H1 (cell line): ENCODE results near the gene TMEM106A. TPM values are rescaled to one million over a fixed set of nuclear protein-coding genes. Genes with fewer than 3 reads are reported as not detected.

Experiments
- CTCF ChIA-PET: fragments of 300-600 bp; sonication (Branson Sonifier 250); formaldehyde crosslinking; loops from one replicate; lab custom pipeline; 2021; ENCODE audit not compliant: partially characterized antibody; lab: Charles Lee
- POLR2A ChIA-PET: fragments of 300-600 bp; sonication (Branson Sonifier 250); formaldehyde crosslinking; loops from one replicate; lab custom pipeline; 2021; ENCODE audit warnings: inconsistent platforms; ENCODE audit not compliant: partially characterized antibody; lab: Charles Lee
- DNase-seq, 2 experiments: peaks; one replicate each; pipeline versions ENCODE4 v3.0.0 to v3.0.0-alpha.2; 2010 to 2022; ENCODE audit warnings: low spot score in 2 of 2, low read depth in 1 of 2, mixed read lengths in 1 of 2
- FAIRE-seq: peaks from 2 replicates; lab custom pipeline; 2011; peaks lifted over from hg19 to GRCh38; lab: Jason Lieb, UNC
- H2AFZ ChIP-seq: 2 replicates; pipeline ENCODE4 v1.8.1; 2012; ENCODE audit warnings: low read length, inconsistent platforms
- H2AK5ac ChIP-seq: 2 replicates; pipeline ENCODE4 v1.6.1; 2013; ENCODE audit warnings: low read depth, low read length
- H2BK120ac ChIP-seq: replicated peaks from 2 replicates; pipeline ENCODE3; 2013; ENCODE audit warnings: low read depth, low read length, inconsistent platforms
- H2BK12ac ChIP-seq: 2 replicates; pipeline ENCODE4 v1.6.1; 2013; ENCODE audit warnings: low read depth, low read length
- H2BK15ac ChIP-seq: 2 replicates; pipeline ENCODE4 v1.6.1; 2013; ENCODE audit warnings: low read length
- H2BK20ac ChIP-seq: 2 replicates; pipeline ENCODE4 v1.6.1; 2013; ENCODE audit warnings: low read length
- H2BK5ac ChIP-seq: 2 replicates; pipeline ENCODE4 v1.6.1; 2013; ENCODE audit warnings: low read depth, low read length
- H3K14ac ChIP-seq: 2 replicates; pipeline ENCODE4 v1.6.1; 2013; ENCODE audit warnings: inconsistent platforms; ENCODE audit not compliant: insufficient read length
- H3K18ac ChIP-seq: 2 replicates; pipeline ENCODE4 v1.6.1; 2013; ENCODE audit warnings: low read length; ENCODE audit errors: extremely low read depth
- H3K23ac ChIP-seq: 2 replicates; pipeline ENCODE4 v1.6.1; 2013; ENCODE audit warnings: inconsistent platforms; ENCODE audit not compliant: insufficient read length
- H3K23me2 ChIP-seq: 2 replicates; pipeline ENCODE4 v1.6.1; 2013; ENCODE audit warnings: low read depth, low read length
- H3K27ac ChIP-seq: 2 replicates; pipeline ENCODE4 v1.6.1; 2011; ENCODE audit warnings: low read depth, low read length, inconsistent platforms
- H3K27me3 ChIP-seq, 4 experiments: replicated peaks in 1 of 4; 1 replicate in 1 of 4; 2 replicates in 3 of 4; pipeline versions ENCODE4 v1.6.1 to v1.8.1; 2011 to 2013; ENCODE audit warnings: low read length in 3 of 4, mild to moderate bottlenecking in 3 of 4, inconsistent platforms in 2 of 4, mixed read lengths in 2 of 4, moderate library complexity in 1 of 4; ENCODE audit not compliant: control insufficient read depth in 3 of 4, insufficient read depth in 3 of 4; ENCODE audit errors: extremely low read depth in 1 of 4
- H3K36me3 ChIP-seq, 4 experiments: 2 replicates each; pipeline versions ENCODE4 v1.6.1 to v1.8.1; 2011 to 2013; ENCODE audit warnings: mild to moderate bottlenecking in 4 of 4, low read length in 3 of 4, moderate library complexity in 2 of 4, control low read depth in 1 of 4, inconsistent platforms in 1 of 4; ENCODE audit not compliant: insufficient read depth in 4 of 4, control insufficient read depth in 2 of 4
- H3K4ac ChIP-seq: replicated peaks from 2 replicates; pipeline ENCODE3; 2013; ENCODE audit warnings: low read length, low read depth, mixed read lengths, inconsistent platforms; ENCODE audit not compliant: insufficient read length
- H3K4me1 ChIP-seq, 4 experiments: replicated peaks in 1 of 4; 1 replicate in 1 of 4; 2 replicates in 3 of 4; pipeline versions ENCODE4 v1.6.1 to v1.8.1; 2011 to 2013; ENCODE audit warnings: low read length in 3 of 4, inconsistent platforms in 2 of 4, mixed read lengths in 1 of 4; ENCODE audit not compliant: insufficient read depth in 4 of 4, control insufficient read depth in 3 of 4
- H3K4me2 ChIP-seq, 2 experiments: 2 replicates each; pipeline versions ENCODE4 v1.6.1 to v1.8.1; 2011 to 2013; ENCODE audit warnings: low read depth in 2 of 2, low read length in 2 of 2, control low read depth in 1 of 2, inconsistent platforms in 1 of 2, mild to moderate bottlenecking in 1 of 2; ENCODE audit not compliant: insufficient read depth in 1 of 2
- H3K4me3 ChIP-seq, 4 experiments: fragments of 200-600, 300-600 bp in 1 of 4; sonication (generic), shearing (Covaris generic), sonication (Bioruptor Twin) in 1 of 4; 2 replicates each; pipeline versions ENCODE4 v1.5.1 to v1.8.1; 2011 to 2016; ENCODE audit warnings: low read length in 4 of 4, low read depth in 3 of 4, control low read depth in 2 of 4, inconsistent platforms in 2 of 4, mild to moderate bottlenecking in 2 of 4, mixed read lengths in 1 of 4, moderate library complexity in 1 of 4; ENCODE audit not compliant: insufficient read depth in 2 of 4; ENCODE audit errors: extremely low read depth in 1 of 4
- H3K56ac ChIP-seq: replicated peaks from 2 replicates; pipeline ENCODE3; 2013; ENCODE audit warnings: low read depth, mild to moderate bottlenecking, mixed read lengths, low read length, inconsistent platforms; ENCODE audit not compliant: insufficient read length
- H3K79me1 ChIP-seq: 2 replicates; pipeline ENCODE4 v1.6.1; 2013; ENCODE audit warnings: low read depth, low read length, control low read depth
- H3K79me2 ChIP-seq, 2 experiments: 2 replicates each; pipeline versions ENCODE4 v1.6.1 to v1.8.1; 2012 to 2013; ENCODE audit warnings: low read length in 2 of 2, mild to moderate bottlenecking in 2 of 2, inconsistent platforms in 1 of 2; ENCODE audit not compliant: insufficient read depth in 2 of 2, control insufficient read depth in 1 of 2
- H3K9ac ChIP-seq, 4 experiments: replicated peaks in 1 of 4; 1 replicate in 1 of 4; 2 replicates in 3 of 4; pipeline versions ENCODE4 v1.6.1 to v1.8.1; 2011 to 2013; ENCODE audit warnings: low read depth in 3 of 4, low read length in 3 of 4, control low read depth in 2 of 4, mild to moderate bottlenecking in 2 of 4, moderate library complexity in 2 of 4, inconsistent platforms in 1 of 4; ENCODE audit errors: extremely low read depth in 1 of 4
- H3K9me3 ChIP-seq, 2 experiments: 2 replicates each; pipeline versions ENCODE4 v1.6.1 to v1.8.1; 2012 to 2013; ENCODE audit warnings: mild to moderate bottlenecking in 2 of 2, moderate library complexity in 2 of 2, control low read depth in 1 of 2, inconsistent platforms in 1 of 2, low read depth in 1 of 2, low read length in 1 of 2, mixed read lengths in 1 of 2; ENCODE audit not compliant: insufficient read depth in 2 of 2
- H4K20me1 ChIP-seq, 2 experiments: replicated peaks in 1 of 2; 2 replicates each; pipeline versions ENCODE3 to v1.8.1; 2011 to 2013; ENCODE audit warnings: inconsistent platforms in 2 of 2, low read length in 2 of 2, mild to moderate bottlenecking in 1 of 2; ENCODE audit not compliant: insufficient read depth in 2 of 2, control insufficient read depth in 1 of 2
- H4K5ac ChIP-seq: 2 replicates; pipeline ENCODE4 v1.6.1; 2013; ENCODE audit warnings: low read length, low read depth, mixed read lengths, inconsistent platforms; ENCODE audit not compliant: insufficient read length
- H4K8ac ChIP-seq: 2 replicates; pipeline ENCODE4 v1.8.0; 2013; ENCODE audit warnings: mild to moderate bottlenecking, moderate library complexity, low read length, inconsistent platforms; ENCODE audit not compliant: insufficient read depth; ENCODE audit errors: extremely low read depth
- H4K91ac ChIP-seq: replicated peaks from 2 replicates; pipeline ENCODE3; 2013; ENCODE audit warnings: low read length, mixed read lengths, inconsistent platforms; ENCODE audit not compliant: insufficient read length
- BCL11A ChIP-seq, 2 experiments: IDR thresholded peaks; one replicate each; pipeline ENCODE4 v1.6.1; 2011; ENCODE audit warnings: low read depth in 2 of 2, low read length in 2 of 2, mild to moderate bottlenecking in 2 of 2
- BRCA1 ChIP-seq: IDR thresholded peaks from 2 replicates; pipeline ENCODE4 v1.6.1; 2012; ENCODE audit warnings: low read depth, low read length, improper control_type of control experiment
- MAX ChIP-seq: IDR thresholded peaks from 2 replicates; pipeline ENCODE4 v1.6.1; 2012; ENCODE audit warnings: inconsistent platforms
- PHF8 ChIP-seq: fragments of 200-600 bp; sonication (generic); conservative IDR thresholded peaks from 2 replicates; pipeline ENCODE4 v1.7.1; 2012; ENCODE audit warnings: low read depth, mild to moderate bottlenecking, inconsistent platforms, low read length, moderate library complexity
- RBBP5 ChIP-seq: IDR thresholded peaks from 2 replicates; pipeline ENCODE4 v1.7.1; 2012; ENCODE audit warnings: low read depth, mild to moderate bottlenecking, inconsistent platforms, low read length, moderate library complexity, borderline replicate concordance
- SIRT6 ChIP-seq: IDR thresholded peaks from one replicate; pipeline ENCODE4 v1.7.1; 2012; ENCODE audit warnings: low read length, inconsistent platforms
- SP1 ChIP-seq: IDR thresholded peaks from 2 replicates; pipeline ENCODE4 v1.6.1; 2011; ENCODE audit warnings: low read depth, low read length
- TAF7 ChIP-seq: optimal IDR thresholded peaks from 2 replicates; pipeline ENCODE3; 2011; ENCODE audit warnings: low read depth, mild to moderate bottlenecking, inconsistent platforms, low read length, moderate library complexity, borderline replicate concordance
- WGBS, 2 experiments: shearing (Covaris generic) in 1 of 2; methylation state at CpG; one replicate each; pipeline versions ENCODE4 v1.1.6 to v1.1.7; 2013 to 2015; ENCODE audit warnings: low lambda C conversion rate in 2 of 2, mixed read lengths in 2 of 2, inconsistent platforms in 1 of 2, low coverage in 1 of 2, missing lambda C conversion rate in 1 of 2; ENCODE audit not compliant: insufficient replicate concordance in 2 of 2, insufficient coverage in 1 of 2, insufficient read length in 1 of 2; ENCODE audit errors: extremely low coverage in 1 of 2, missing lambda C conversion rate in 1 of 2; 5-methylcytosine and 5-hydroxymethylcytosine counted together
- long read RNA-seq, 2 experiments: library from RNA in 1 of 2; library from capped mRNA in 1 of 2; stranded (forward); transcript quantifications; one replicate each; pipeline ENCODE4 v2.0.0, GENCODE V29; 2021; ENCODE audit warnings: inconsistent platforms in 1 of 2
- polyA minus RNA-seq, 3 experiments: library from RNA; depleted of rRNA, polyadenylated mRNA; stranded (reverse); fragments of >200 nt; gene quantifications; 1 replicate in 2 of 3; 2 replicates in 1 of 3; pipeline ENCODE4 v1.2.3, GENCODE V29; 2011
- polyA plus RNA-seq, 7 experiments: library from polyadenylated mRNA; depleted of rRNA in 3 of 7; stranded (reverse) in 5 of 7; unstranded in 2 of 7; fragments of >200 nt in 5 of 7; fragments of 200-250 nt in 2 of 7; gene quantifications; 1 replicate in 5 of 7; 2 replicates in 1 of 7; 4 replicates in 1 of 7; pipeline versions ENCODE4 v1.2.1 to v1.2.3, GENCODE V29; 2011 to 2013; ENCODE audit warnings: missing spikeins in 2 of 7, mixed read lengths in 2 of 7
- total RNA-seq: library from RNA; stranded (reverse); fragmentation: NEBNext Ultra II Directional; extraction: Animal tissue kit (Norgen Biotek cat#: 25700); gene quantifications from 2 replicates; pipeline ENCODE4 v1.2.1, GENCODE V29; 2021

Gene TMEM106A
- total RNA-seq, result 4.1 and 5.4 TPM in 2 replicates
- 3.2 and 3.4 TPM in 2 replicates for polyA plus RNA-seq (2011; rRNA removed)
- polyA plus RNA-seq (2011; cell fraction: cytosol; rRNA removed), result 2.2 TPM
- 8.5 TPM for polyA plus RNA-seq (2011; cell fraction: nucleus; rRNA removed)
- polyA plus RNA-seq (2012, experiment 1 of 2), result 1.5 to 2.8 TPM (median 2.1 TPM) in 4 replicates
- polyA plus RNA-seq (2012, experiment 2 of 2), result 1.4 TPM
- polyA plus RNA-seq (2013, experiment 1 of 2), result 1.6 TPM
- polyA plus RNA-seq (2013, experiment 2 of 2), result 1.7 TPM
- 8.9 and 10.9 TPM in 2 replicates for polyA minus RNA-seq (2011; rRNA and poly(A)+ RNA removed)
- polyA minus RNA-seq (2011; cell fraction: cytosol; rRNA and poly(A)+ RNA removed), result 4.7 TPM
- 7.2 TPM for polyA minus RNA-seq (2011; cell fraction: nucleus; rRNA and poly(A)+ RNA removed)
- long read RNA-seq, experiment 1, result 0 reads
- long read RNA-seq, experiment 2, result 0 reads

- no peaks in the 10 kb centered on the region for H3K79me1 ChIP-seq
- H3K4me3 ChIP-seq, result peak within 1 kb of the TSS; percentile 59 to 82 (median 76)
- peak within 1 kb of the TSS; percentile 76; the same call in 1 of the 2 replicates for H4K8ac ChIP-seq
- peak within 1 kb of the TSS; percentile 94 for H3K18ac ChIP-seq
- H4K91ac ChIP-seq, result peak within 1 kb of the TSS; percentile 58
- peaks cover 0 to 5% (median 3%) of the 10 kb centered on the region in 4 experiments; a peak in 4 of 7 replicates for H3K4me1 ChIP-seq
- ChIA-PET CTCF (interaction anchor here (0.8 to 3.5 kb wide), 7 partner anchors 11 to 188 kb away, joined by 3 to 14 read pairs (median 3); no protein-coding TSS in a partner anchor), POLR2A (interaction anchor here (0.7 to 10.3 kb wide), 19 partner anchors 8 to 388 kb away, joined by 3 to 123 read pairs (median 3); partner anchors contain the start of genes BECN1 and RPL27)
- H4K20me1 ChIP-seq, result no peaks in the 10 kb centered on the region
- DNase-seq (peak; percentile 34 to 85), FAIRE-seq (no peak)
- H3K4me2 ChIP-seq, result peak within 1 kb of the TSS; percentile 69 to 91
- H3K27ac ChIP-seq, result peak within 1 kb of the TSS; percentile 64; the same call in 1 of the 2 replicates
- no peaks in the 10 kb centered on the region; a peak in 1 of 4 replicates for H3K9me3 ChIP-seq
- peaks cover 0 to 2% (median 0%) of the 10 kb centered on the region in 4 experiments; a peak in 2 of 8 replicates for H3K36me3 ChIP-seq
- H3K27me3 ChIP-seq, result peaks cover 0 to 2% (median 0%) of the 10 kb centered on the region in 4 experiments; a peak in 1 of 7 replicates
- H2BK120ac ChIP-seq, result no peak within 1 kb of the TSS
- H2BK12ac ChIP-seq, result no peak within 1 kb of the TSS
- H2AK5ac ChIP-seq, result no peak within 1 kb of the TSS
- 8% methylated on average over 39 of the region's 54 CpGs; no CpG with 5 or more reads in 1 of the 2 experiments for WGBS, 2 experiments
- no peaks in the 10 kb centered on the region for H3K79me2 ChIP-seq
- H2BK15ac ChIP-seq, result no peak within 1 kb of the TSS
- no peak within 1 kb of the TSS for H3K4ac ChIP-seq
- H2BK20ac ChIP-seq, result no peak within 1 kb of the TSS
- no peak within 1 kb of the TSS for H4K5ac ChIP-seq
- no peak within 1 kb of the TSS for H3K23ac ChIP-seq
- peak within 1 kb of the TSS; percentile 77; the same call in 1 of the 2 replicates for H2BK5ac ChIP-seq
- peak within 1 kb of the TSS; percentile 56 to 75 (median 74) for H3K9ac ChIP-seq
- H3K56ac ChIP-seq, result peak within 1 kb of the TSS; percentile 62
- H2AFZ ChIP-seq, result peak within 1 kb of the TSS; percentile 63; the same call in 1 of the 2 replicates
- no peak within 1 kb of the TSS for H3K14ac ChIP-seq
- peaks cover 8% of the 10 kb centered on the region; the same call in 1 of the 2 replicates for H3K23me2 ChIP-seq
- peak; percentile 58 for TF ChIP-seq PHF8
- TF ChIP-seq RBBP5, result peak; percentile 70; the same call in 1 of the 2 replicates
- TF ChIP-seq TAF7, result no peak
- TF ChIP-seq MAX, result no peak; the same call in 1 of the 2 replicates
- no peak for TF ChIP-seq SP1
- no peak for TF ChIP-seq BRCA1
- no peak for TF ChIP-seq BCL11A (IDR thresholded peaks at IDR 0.05; ENCODE audit: low read depth in 2 of 2, low read length in 2 of 2)
- TF ChIP-seq SIRT6, result no peak
Measured at GRCh38 chr17:43211480-43212402, at the start of gene TMEM106A. TMEM106A (plus strand) TSS chr17:43211875; CDS start chr17:43213042, 1,167 bp downstream.
